H9 (cell line): ENCODE data around the gene TNNT2. TPM values are rescaled to one million over a fixed set of nuclear protein-coding genes. Genes with fewer than 3 reads are reported as not detected.

Source experiments
- DNase-seq: peaks from one replicate; pipeline ENCODE4 v3.0.0-alpha.2; 2017
- H2AFZ ChIP-seq: one replicate; pipeline ENCODE4 v1.6.1; 2013; ENCODE audit warnings: mild to moderate bottlenecking, low read length, control low read depth, moderate library complexity
- H2AK5ac ChIP-seq: 2 replicates; pipeline ENCODE4 v1.6.1; 2013; ENCODE audit warnings: low read length, control low read depth, mixed read lengths; ENCODE audit not compliant: insufficient read length
- H2BK120ac ChIP-seq: one replicate; pipeline ENCODE4 v1.6.1; 2013; ENCODE audit warnings: low read depth, mild to moderate bottlenecking, low read length, control low read depth, inconsistent platforms; ENCODE audit not compliant: poor library complexity, severe bottlenecking
- H2BK12ac ChIP-seq: 2 replicates; pipeline ENCODE4 v1.6.1; 2013; ENCODE audit warnings: low read length, control low read depth, mixed read lengths, low read depth; ENCODE audit not compliant: insufficient read length
- H2BK15ac ChIP-seq: 2 replicates; pipeline ENCODE4 v1.6.1; 2013; ENCODE audit warnings: low read depth, low read length, control low read depth
- H2BK20ac ChIP-seq: one replicate; pipeline ENCODE4 v1.6.1; 2013; ENCODE audit warnings: low read depth, mild to moderate bottlenecking, low read length, control low read depth, inconsistent platforms; ENCODE audit not compliant: poor library complexity, severe bottlenecking
- H2BK5ac ChIP-seq: 2 replicates; pipeline ENCODE4 v1.6.1; 2013; ENCODE audit warnings: low read length, control low read depth, mixed read lengths; ENCODE audit not compliant: insufficient read length
- H3K14ac ChIP-seq: 2 replicates; pipeline ENCODE4 v1.6.1; 2013; ENCODE audit warnings: low read length, control low read depth; ENCODE audit not compliant: insufficient read depth
- H3K18ac ChIP-seq: 2 replicates; pipeline ENCODE4 v1.6.1; 2013; ENCODE audit warnings: low read depth, mild to moderate bottlenecking, mixed read lengths, low read length, control low read depth; ENCODE audit not compliant: insufficient read length
- H3K23ac ChIP-seq: 2 replicates; pipeline ENCODE4 v1.6.1; 2013; ENCODE audit warnings: low read length, control low read depth, mixed read lengths, low read depth; ENCODE audit not compliant: insufficient read length
- H3K23me2 ChIP-seq: 2 replicates; pipeline ENCODE4 v1.6.1; 2013; ENCODE audit warnings: low read depth, mild to moderate bottlenecking, mixed read lengths, low read length, control low read depth; ENCODE audit not compliant: insufficient read length, poor library complexity, severe bottlenecking
- H3K27ac ChIP-seq: 2 replicates; pipeline ENCODE4 v1.5.1; 2013; ENCODE audit warnings: low read length, control low read depth, mixed read lengths, low read depth; ENCODE audit not compliant: insufficient read length
- H3K27me3 ChIP-seq: 2 replicates; pipeline ENCODE4 v1.6.1; 2013; ENCODE audit warnings: low read length, control low read depth, inconsistent platforms; ENCODE audit not compliant: insufficient read depth
- H3K4ac ChIP-seq: 2 replicates; pipeline ENCODE4 v1.6.1; 2013; ENCODE audit warnings: low read depth, mild to moderate bottlenecking, control low read depth, inconsistent platforms, low read length, moderate library complexity
- H3K4me1 ChIP-seq: 2 replicates; pipeline ENCODE4 v1.6.1; 2013; ENCODE audit warnings: low read length, control low read depth, inconsistent platforms; ENCODE audit not compliant: insufficient read depth
- H3K4me2 ChIP-seq: 2 replicates; pipeline ENCODE4 v1.6.1; 2013; ENCODE audit warnings: low read length, control low read depth, mixed read lengths; ENCODE audit not compliant: insufficient read length, insufficient read depth
- H3K56ac ChIP-seq: 2 replicates; pipeline ENCODE4 v1.6.1; 2013; ENCODE audit warnings: low read depth, mild to moderate bottlenecking, mixed read lengths, low read length, control low read depth; ENCODE audit not compliant: insufficient read length
- H3K79me1 ChIP-seq: 2 replicates; pipeline ENCODE4 v1.6.1; 2013; ENCODE audit warnings: low read depth, mild to moderate bottlenecking, moderate library complexity, low read length, control low read depth, inconsistent platforms; ENCODE audit not compliant: insufficient read depth, poor library complexity, severe bottlenecking
- H3K79me2 ChIP-seq: 2 replicates; pipeline ENCODE4 v1.6.1; 2013; ENCODE audit warnings: low read length, control low read depth, inconsistent platforms; ENCODE audit not compliant: insufficient read depth
- H3K9ac ChIP-seq: 2 replicates; pipeline ENCODE4 v1.6.1; 2013; ENCODE audit warnings: low read length, control low read depth, mixed read lengths; ENCODE audit not compliant: insufficient read length; ENCODE audit errors: extremely low read depth
- H3K9me3 ChIP-seq: one replicate; pipeline ENCODE4 v1.6.1; 2013; ENCODE audit warnings: low read depth, low read length, inconsistent platforms; ENCODE audit not compliant: control insufficient read depth
- H3T11ph ChIP-seq: one replicate; pipeline ENCODE4 v1.6.1; 2013; ENCODE audit warnings: mild to moderate bottlenecking, low read length, control low read depth, inconsistent platforms
- H4K20me1 ChIP-seq: one replicate; pipeline ENCODE4 v1.6.1; 2013; ENCODE audit not compliant: control insufficient read depth, insufficient read length, insufficient read depth
- H4K5ac ChIP-seq: 2 replicates; pipeline ENCODE4 v1.6.1; 2013; ENCODE audit warnings: low read depth, mild to moderate bottlenecking, mixed read lengths, low read length, control low read depth; ENCODE audit not compliant: insufficient read length
- H4K8ac ChIP-seq: replicated peaks from 2 replicates; pipeline ENCODE4 v1.6.1; 2013; ENCODE audit warnings: low read length, control low read depth, mixed read lengths, low read depth; ENCODE audit not compliant: insufficient read length
- H4K91ac ChIP-seq: 2 replicates; pipeline ENCODE4 v1.6.1; 2013; ENCODE audit warnings: low read depth, mild to moderate bottlenecking, moderate library complexity, mixed read lengths, low read length, control low read depth; ENCODE audit not compliant: insufficient read length
- H3K27ac Mint-ChIP-seq, 3 experiments: 2 replicates in 2 of 3; 3 replicates in 1 of 3; pipeline ENCODE4 v1.8.0; 2020 to 2021; ENCODE audit warnings: mixed read lengths in 3 of 3, mild to moderate bottlenecking in 1 of 3, moderate library complexity in 1 of 3
- H3K27me3 Mint-ChIP-seq: 2 replicates; pipeline ENCODE4 v1.8.0; 2021; ENCODE audit warnings: low read depth, mild to moderate bottlenecking, moderate library complexity, mixed read lengths
- H3K36me3 Mint-ChIP-seq, 3 experiments: 2 replicates in 2 of 3; 3 replicates in 1 of 3; pipeline ENCODE4 v1.8.0; 2020 to 2021; ENCODE audit warnings: low read depth in 3 of 3, mixed read lengths in 3 of 3; ENCODE audit not compliant: insufficient read depth in 1 of 3
- H3K4me1 Mint-ChIP-seq, 2 experiments: 2 replicates each; pipeline ENCODE4 v1.8.0; 2020; ENCODE audit warnings: mixed read lengths in 2 of 2
- H3K4me3 Mint-ChIP-seq, 2 experiments: 2 replicates in 1 of 2; 3 replicates in 1 of 2; pipeline ENCODE4 v1.8.0; 2020 to 2021; ENCODE audit warnings: mild to moderate bottlenecking in 2 of 2, mixed read lengths in 2 of 2, moderate library complexity in 1 of 2
- H3K9me3 Mint-ChIP-seq, 2 experiments: 2 replicates in 1 of 2; 3 replicates in 1 of 2; pipeline ENCODE4 v1.8.0; 2020; ENCODE audit warnings: mild to moderate bottlenecking in 2 of 2, mixed read lengths in 2 of 2, moderate library complexity in 1 of 2
- WGBS: extraction: QIAGEN DNeasy Blood & Tissue Kit; methylation state at CpG from one replicate; pipeline ENCODE4 v1.1.7; 2013; ENCODE audit warnings: missing lambda C conversion rate, low lambda C conversion rate, mixed read lengths; ENCODE audit not compliant: insufficient read length; ENCODE audit errors: extremely low coverage; 5-methylcytosine and 5-hydroxymethylcytosine counted together
- total RNA-seq: library from RNA; stranded (reverse); gene quantifications from 2 replicates; pipeline ENCODE4 v1.2.1, GENCODE V29; 2021
- TF ChIP-seq, protein P1 (sequence below): fragments of 200-600 bp; sonication (generic); conservative IDR thresholded peaks from 3 replicates; pipeline ENCODE4 v1.8.0; 2021; ENCODE audit warnings: antibody characterized with exemption, mild to moderate bottlenecking

The TNNT2 gene
- total RNA-seq, 1 experiment from 2014 or later = 8.6 TPM

DNA sequence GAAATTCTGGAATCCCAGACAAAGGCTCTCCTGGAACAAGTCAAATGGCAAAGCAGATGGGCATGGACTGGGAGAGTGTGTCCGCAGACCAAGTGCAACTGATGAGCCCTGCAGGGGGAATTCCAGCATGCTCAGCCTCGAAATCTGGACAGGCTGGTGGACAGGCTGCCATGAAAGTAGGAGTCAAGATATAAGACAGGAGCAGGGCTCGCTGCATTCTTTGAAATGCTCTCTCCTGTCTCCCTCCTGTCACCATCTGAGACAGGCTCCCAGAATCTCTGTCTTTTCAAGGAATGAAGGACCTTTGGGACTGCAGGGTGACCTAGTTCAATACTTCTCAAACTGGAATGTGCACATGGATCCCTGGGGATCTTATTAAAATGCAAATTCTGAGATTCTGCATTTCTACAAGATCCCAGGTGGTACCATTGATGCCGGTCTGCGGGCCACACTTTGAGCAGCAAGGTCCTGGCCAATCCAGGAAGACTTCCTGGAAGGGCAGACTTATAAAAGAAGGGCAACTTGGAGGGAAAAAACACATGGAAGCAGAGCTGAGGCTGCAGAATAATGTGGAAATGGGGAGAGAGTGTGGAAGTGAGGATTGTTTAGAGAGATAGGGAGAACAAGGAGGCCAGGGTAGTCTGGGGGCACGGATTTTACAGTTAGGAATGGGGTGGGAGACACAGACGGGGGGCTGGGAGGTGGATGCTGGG lies 29.8 kb downstream of the TNNT2 start:
- Mint-ChIP-seq H3K27ac (peak overlapping the region; percentile 55 to 59 (median 57)), H3K9me3 (no peaks in the 10 kb centered on the region), H3K4me3 (peak overlapping the region; percentile 30 to 54; a peak in 3 of 5 replicates), H3K36me3 (no peaks in the 10 kb centered on the region), H3K4me1 (peaks cover 38 to 40% of the 10 kb centered on the region in 2 experiments), H3K27me3 (peaks cover 1% of the 10 kb centered on the region; the same call in 1 of the 2 replicates)
- Histone ChIP-seq H3K56ac (no peak overlapping the region), H3K23ac (no peak overlapping the region), H3K27me3 (no peaks in the 10 kb centered on the region), H3K79me1 (no peaks in the 10 kb centered on the region), H3K4me2 (peak overlapping the region; percentile 30), H3K9me3 (no peaks in the 10 kb centered on the region), H3T11ph (no peak overlapping the region), H3K4me1 (peaks cover 8% of the 10 kb centered on the region; the same call in 1 of the 2 replicates), H2BK20ac (no peak overlapping the region), H2AK5ac (no peak overlapping the region), H2BK12ac (no peak overlapping the region), H4K91ac (no peak overlapping the region), H4K20me1 (no peaks in the 10 kb centered on the region), H2BK120ac (no peak overlapping the region), H3K79me2 (no peaks in the 10 kb centered on the region), H3K14ac (no peak overlapping the region), H3K4ac (no peak overlapping the region), H3K9ac (no peak overlapping the region), H2BK5ac (no peak overlapping the region), H2AFZ (no peak overlapping the region), H3K18ac (peak overlapping the region; percentile 16), H2BK15ac (no peak overlapping the region), H3K27ac (no peak overlapping the region), H4K5ac (no peak overlapping the region), H3K23me2 (no peaks in the 10 kb centered on the region), H4K8ac (no peak overlapping the region)
- DNase-seq = no peak
- no CpG with 5 or more reads among the region's 7 CpGs for WGBS
- TF ChIP-seq, protein P1, sequence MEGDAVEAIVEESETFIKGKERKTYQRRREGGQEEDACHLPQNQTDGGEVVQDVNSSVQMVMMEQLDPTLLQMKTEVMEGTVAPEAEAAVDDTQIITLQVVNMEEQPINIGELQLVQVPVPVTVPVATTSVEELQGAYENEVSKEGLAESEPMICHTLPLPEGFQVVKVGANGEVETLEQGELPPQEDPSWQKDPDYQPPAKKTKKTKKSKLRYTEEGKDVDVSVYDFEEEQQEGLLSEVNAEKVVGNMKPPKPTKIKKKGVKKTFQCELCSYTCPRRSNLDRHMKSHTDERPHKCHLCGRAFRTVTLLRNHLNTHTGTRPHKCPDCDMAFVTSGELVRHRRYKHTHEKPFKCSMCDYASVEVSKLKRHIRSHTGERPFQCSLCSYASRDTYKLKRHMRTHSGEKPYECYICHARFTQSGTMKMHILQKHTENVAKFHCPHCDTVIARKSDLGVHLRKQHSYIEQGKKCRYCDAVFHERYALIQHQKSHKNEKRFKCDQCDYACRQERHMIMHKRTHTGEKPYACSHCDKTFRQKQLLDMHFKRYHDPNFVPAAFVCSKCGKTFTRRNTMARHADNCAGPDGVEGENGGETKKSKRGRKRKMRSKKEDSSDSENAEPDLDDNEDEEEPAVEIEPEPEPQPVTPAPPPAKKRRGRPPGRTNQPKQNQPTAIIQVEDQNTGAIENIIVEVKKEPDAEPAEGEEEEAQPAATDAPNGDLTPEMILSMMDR = no peak
